ENCODE data around the gene PLEKHA6.

Gene PLEKHA6

DNA sequence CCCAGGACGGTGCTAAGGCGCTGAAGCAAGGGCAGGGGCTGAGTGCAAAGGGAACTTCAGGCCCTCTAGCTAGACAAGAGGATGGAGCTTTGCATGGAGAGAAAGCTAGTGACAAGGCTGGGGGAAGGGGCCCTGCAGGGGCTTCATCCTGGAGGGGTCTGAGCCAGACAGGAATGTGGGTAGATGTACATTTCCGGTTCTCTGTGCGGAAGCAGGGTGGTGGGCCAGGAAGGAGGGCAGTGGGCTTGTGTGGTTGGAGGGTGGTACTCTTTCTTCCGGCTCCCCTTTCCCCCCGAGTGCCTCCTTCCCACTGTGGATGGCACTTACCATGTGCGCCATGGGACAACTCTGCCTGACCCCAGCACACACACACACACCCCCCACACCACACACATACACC is 165.0 kb downstream of the PLEKHA6 start:
- H3K27me3 ChIP-seq (ENCODE audit: control insufficient read depth, low read length), result peaks cover 31% of the 10 kb centered on the region

GRCh38 chr1:204194080-204194479 is 165.6 kb downstream of the PLEKHA6 start:
- Histone ChIP-seq H4K20me1 (ENCODE audit: control insufficient read depth, insufficient read depth, low read depth, low read length) (no peaks in the 10 kb centered on the region), H3K27ac (ENCODE audit: low read depth, low read length) (no peak overlapping the region)

More for the DNA sequence above, 165.0 kb downstream of the PLEKHA6 start:
- H3K9me3 ChIP-seq (ENCODE audit: control insufficient read depth, insufficient read depth, low read length), result peaks cover 2% of the 10 kb centered on the region
- H3K4me1 ChIP-seq (ENCODE audit: control insufficient read depth, low read length), result no peaks in the 10 kb centered on the region
- no peaks in the 10 kb centered on the region for H3K36me3 ChIP-seq (ENCODE audit: control insufficient read depth, low read length)
- no peak overlapping the region for H3K4me2 ChIP-seq (ENCODE audit: low read length)
- no peak overlapping the region for H3K27ac ChIP-seq (ENCODE audit: low read depth, low read length)
- H3K4me3 ChIP-seq (ENCODE audit: low read length), result no peak overlapping the region
- no peaks in the 10 kb centered on the region for H3K9me2 ChIP-seq (replicated peaks; ENCODE audit: control insufficient read depth, low read length)
- H3K79me2 ChIP-seq (ENCODE audit: control insufficient read depth, low read length), result no peaks in the 10 kb centered on the region
- H4K20me1 ChIP-seq (ENCODE audit: control insufficient read depth, insufficient read depth, low read depth, low read length), result no peaks in the 10 kb centered on the region
- TF ChIP-seq, protein P1, sequence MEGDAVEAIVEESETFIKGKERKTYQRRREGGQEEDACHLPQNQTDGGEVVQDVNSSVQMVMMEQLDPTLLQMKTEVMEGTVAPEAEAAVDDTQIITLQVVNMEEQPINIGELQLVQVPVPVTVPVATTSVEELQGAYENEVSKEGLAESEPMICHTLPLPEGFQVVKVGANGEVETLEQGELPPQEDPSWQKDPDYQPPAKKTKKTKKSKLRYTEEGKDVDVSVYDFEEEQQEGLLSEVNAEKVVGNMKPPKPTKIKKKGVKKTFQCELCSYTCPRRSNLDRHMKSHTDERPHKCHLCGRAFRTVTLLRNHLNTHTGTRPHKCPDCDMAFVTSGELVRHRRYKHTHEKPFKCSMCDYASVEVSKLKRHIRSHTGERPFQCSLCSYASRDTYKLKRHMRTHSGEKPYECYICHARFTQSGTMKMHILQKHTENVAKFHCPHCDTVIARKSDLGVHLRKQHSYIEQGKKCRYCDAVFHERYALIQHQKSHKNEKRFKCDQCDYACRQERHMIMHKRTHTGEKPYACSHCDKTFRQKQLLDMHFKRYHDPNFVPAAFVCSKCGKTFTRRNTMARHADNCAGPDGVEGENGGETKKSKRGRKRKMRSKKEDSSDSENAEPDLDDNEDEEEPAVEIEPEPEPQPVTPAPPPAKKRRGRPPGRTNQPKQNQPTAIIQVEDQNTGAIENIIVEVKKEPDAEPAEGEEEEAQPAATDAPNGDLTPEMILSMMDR (IDR thresholded peaks at IDR 0.05; ENCODE audit: low read depth, low read length, poor library complexity, severe bottlenecking), result no peak
- TF ChIP-seq EZH2phosphoT487 (IDR thresholded peaks at IDR 0.05; ENCODE audit: borderline replicate concordance, low read length), result no peak
- no peaks in the 10 kb centered on the region for H3F3A ChIP-seq (ENCODE audit: control insufficient read depth, insufficient read depth)

GRCh38 chr1:204192589-204193352 is 167.0 kb downstream of the PLEKHA6 start:
- no peaks in the 10 kb centered on the region for H3K9me2 ChIP-seq (replicated peaks; ENCODE audit: control insufficient read depth, low read length)
- H3F3A ChIP-seq (ENCODE audit: control insufficient read depth, insufficient read depth), result no peaks in the 10 kb centered on the region
- H3K27me3 ChIP-seq (ENCODE audit: control insufficient read depth, low read length), result peaks cover 50% of the 10 kb centered on the region
- H3K4me2 ChIP-seq (ENCODE audit: low read length), result no peak overlapping the region
- no peaks in the 10 kb centered on the region for H3K4me1 ChIP-seq (ENCODE audit: control insufficient read depth, low read length)
- H3K36me3 ChIP-seq (ENCODE audit: control insufficient read depth, low read length), result no peaks in the 10 kb centered on the region
- H3K27ac ChIP-seq (ENCODE audit: low read depth, low read length), result no peak overlapping the region
- no peak for TF ChIP-seq EZH2phosphoT487 (IDR thresholded peaks at IDR 0.05; ENCODE audit: borderline replicate concordance, low read length)
- TF ChIP-seq, protein P1 (IDR thresholded peaks at IDR 0.05; ENCODE audit: low read depth, low read length, poor library complexity, severe bottlenecking), result no peak
- no peak overlapping the region for H3K4me3 ChIP-seq (ENCODE audit: low read length)
- H4K20me1 ChIP-seq (ENCODE audit: control insufficient read depth, insufficient read depth, low read depth, low read length), result no peaks in the 10 kb centered on the region
- H3K79me2 ChIP-seq (ENCODE audit: control insufficient read depth, low read length), result no peaks in the 10 kb centered on the region
- peaks cover 2% of the 10 kb centered on the region for H3K9me3 ChIP-seq (ENCODE audit: control insufficient read depth, insufficient read depth, low read length)

More at GRCh38 chr1:204194080-204194479, 165.6 kb downstream of the PLEKHA6 start:
- no peaks in the 10 kb centered on the region for H3K79me2 ChIP-seq (ENCODE audit: control insufficient read depth, low read length)
- H3K4me3 ChIP-seq (ENCODE audit: low read length), result no peak overlapping the region
- H3K9me2 ChIP-seq (replicated peaks; ENCODE audit: control insufficient read depth, low read length), result no peaks in the 10 kb centered on the region
- H3K27me3 ChIP-seq (ENCODE audit: control insufficient read depth, low read length), result peaks cover 38% of the 10 kb centered on the region
- no peaks in the 10 kb centered on the region for H3K4me1 ChIP-seq (ENCODE audit: control insufficient read depth, low read length)
- no peak overlapping the region for H3K4me2 ChIP-seq (ENCODE audit: low read length)
- H3F3A ChIP-seq (ENCODE audit: control insufficient read depth, insufficient read depth), result no peaks in the 10 kb centered on the region
- peaks cover 2% of the 10 kb centered on the region for H3K9me3 ChIP-seq (ENCODE audit: control insufficient read depth, insufficient read depth, low read length)
- TF ChIP-seq, protein P1 (IDR thresholded peaks at IDR 0.05; ENCODE audit: low read depth, low read length, poor library complexity, severe bottlenecking), result no peak
- no peak for TF ChIP-seq EZH2phosphoT487 (IDR thresholded peaks at IDR 0.05; ENCODE audit: borderline replicate concordance, low read length)
- no peaks in the 10 kb centered on the region for H3K36me3 ChIP-seq (ENCODE audit: control insufficient read depth, low read length)

Measured in DOHH2 (cell line).